K562 (cell line): Measurements from ENCODE around the gene PAQR4. TPM values are rescaled to one million over a fixed set of nuclear protein-coding genes. Genes with fewer than 3 reads are reported as not detected.

ENCODE experiments used
- DIDO1 ChIP-seq: fragments of 450-650 bp; IDR thresholded peaks from 2 replicates; pipeline ENCODE4 v1.6.1; 2016; ENCODE audit warnings: low read depth, missing biosample characterization, missing genetic modification characterization
- EGR1 ChIP-seq: fragments of 450-650 bp; conservative IDR thresholded peaks from 2 replicates; pipeline ENCODE4 v1.6.1; 2017; ENCODE audit warnings: mild to moderate bottlenecking
- FOXP1 ChIP-seq: sonication (generic); formaldehyde crosslinking; IDR thresholded peaks from 2 replicates; pipeline ENCODE4 v1.8.0; 2022; ENCODE audit warnings: mild to moderate bottlenecking, missing genetic modification reagents
- NEUROD1 ChIP-seq: fragments of 150-350 bp; IDR thresholded peaks from 2 replicates; pipeline ENCODE4 v1.6.1; 2014; ENCODE audit warnings: borderline replicate concordance, low read length, low read depth; ENCODE audit not compliant: partially characterized antibody
- NR2C2 ChIP-seq, 2 experiments: fragments of 200-800 bp in 1 of 2; sonication (Bioruptor generic) in 1 of 2; sonication (generic) in 1 of 2; formaldehyde crosslinking in 1 of 2; IDR thresholded peaks; 2 replicates each; pipeline versions ENCODE4 v1.6.1 to v1.8.0; 2016 to 2022; ENCODE audit warnings: mild to moderate bottlenecking in 1 of 2, missing compliant biosample characterization in 1 of 2, missing genetic modification characterization in 1 of 2, missing genetic modification reagents in 1 of 2
- NR3C1 ChIP-seq: sonication (generic); formaldehyde crosslinking; IDR thresholded peaks from 2 replicates; pipeline ENCODE4 v1.8.1; 2022; ENCODE audit warnings: missing genetic modification reagents
- SRSF9 ChIP-seq: fragments of 200-400 bp; formaldehyde crosslinking; IDR thresholded peaks from 2 replicates; pipeline ENCODE4 v1.6.1; 2017; ENCODE audit warnings: low read depth, low read length, borderline replicate concordance
- ZMIZ1 ChIP-seq, 2 experiments: fragments of 150-350 bp in 1 of 2; IDR thresholded peaks; 2 replicates each; pipeline ENCODE4 v1.6.1; 2012 to 2016; ENCODE audit warnings: low read depth in 2 of 2, low read length in 2 of 2, mild to moderate bottlenecking in 1 of 2, moderate library complexity in 1 of 2
- ZNF146 ChIP-seq: IDR thresholded peaks from one replicate; pipeline ENCODE4 v1.6.1; 2018; ENCODE audit warnings: missing compliant biosample characterization; ENCODE audit not compliant: unreplicated experiment
- ZNF518B ChIP-seq: fragments of 250-450 bp; sonication (Bioruptor Pico); IDR thresholded peaks from 2 replicates; pipeline ENCODE4 v1.5.0; 2021; ENCODE audit warnings: mild to moderate bottlenecking, moderate library complexity
- polyA plus RNA-seq, 8 experiments: library from polyadenylated mRNA; depleted of rRNA in 4 of 8; stranded (reverse) in 5 of 8; unstranded in 3 of 8; fragments of >200 nt; fragmentation: Nextera tagmentation in 2 of 8; fragmentation: Illumina TruSeq in 1 of 8; extraction: Ambion mirVana in 2 of 8; extraction: Trizol in 1 of 8; gene quantifications; 2 replicates each; pipeline versions ENCODE4 v1.2.1 to v1.2.3, GENCODE V29; 2011 to 2014; ENCODE audit warnings: inconsistent platforms in 1 of 8, missing spikeins in 1 of 8
- total RNA-seq, 7 experiments: library from RNA; depleted of rRNA in 6 of 7; stranded (reverse); fragments of >200 nt in 6 of 7; fragmentation: Illumina TruSeq in 2 of 7; extraction: Trizol in 2 of 7; gene quantifications; 2 replicates each; pipeline versions ENCODE4 v1.2.1 to v1.2.3, GENCODE V29; 2011 to 2021; ENCODE audit warnings: low replicate concordance in 1 of 7
- TF ChIP-seq, protein P1 (sequence below): fragments of 450-650 bp; conservative IDR thresholded peaks from 2 replicates; pipeline ENCODE4 v1.6.1; 2016; ENCODE audit warnings: missing genetic modification characterization, low read depth, mild to moderate bottlenecking, missing compliant biosample characterization, moderate library complexity

The PAQR4 gene
- total and polyA plus RNA-seq, 9 of the 15 experiments (the other 6 are each of a cell fraction or from before 2014, with no cell fraction given): 0.62 to 40.4 (median 19.5) TPM

- TF ChIP-seq ZNF518B (CRISPR knock-in tag): no peak
- TF ChIP-seq NR2C2 (CRISPR knock-in tag; IDR thresholded peaks at IDR 0.05): no peak
- no peak for TF ChIP-seq NR2C2 (tag; IDR thresholded peaks at IDR 0.05)
- TF ChIP-seq NR3C1 (CRISPR knock-in tag): no peak
- TF ChIP-seq NEUROD1: peak; percentile 22
- 0 out of 2 replicates have a peak, but pooled peaks have one; percentile 20 for TF ChIP-seq FOXP1 (CRISPR knock-in tag)
- TF ChIP-seq ZNF146 (CRISPR knock-in tag): no peak
- TF ChIP-seq EGR1: peak; percentile 36
- no peak for TF ChIP-seq DIDO1 (tag)
- TF ChIP-seq, protein P1, sequence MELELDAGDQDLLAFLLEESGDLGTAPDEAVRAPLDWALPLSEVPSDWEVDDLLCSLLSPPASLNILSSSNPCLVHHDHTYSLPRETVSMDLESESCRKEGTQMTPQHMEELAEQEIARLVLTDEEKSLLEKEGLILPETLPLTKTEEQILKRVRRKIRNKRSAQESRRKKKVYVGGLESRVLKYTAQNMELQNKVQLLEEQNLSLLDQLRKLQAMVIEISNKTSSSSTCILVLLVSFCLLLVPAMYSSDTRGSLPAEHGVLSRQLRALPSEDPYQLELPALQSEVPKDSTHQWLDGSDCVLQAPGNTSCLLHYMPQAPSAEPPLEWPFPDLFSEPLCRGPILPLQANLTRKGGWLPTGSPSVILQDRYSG (tag): no peak
- TF ChIP-seq ZMIZ1 (IDR thresholded peaks at IDR 0.05; ENCODE audit: low read depth in 2 of 2, low read length in 2 of 2): no peak
- no peak for TF ChIP-seq SRSF9
These were observed 42.0 kb upstream of the PAQR4 start (continued) for GRCh38 chr16:2927010-2927646.
